CD4-positive, alpha-beta T cell treated with Interleukin-21 for 1 hour (primary cell): ENCODE results near the gene BRD2.
A peak's percentile ranks its signal among the peaks of the same experiment; 100 is the strongest.
"Not testable (repeated sequence)": the region's sequence is repeated elsewhere in the genome, so short reads cannot be mapped to it uniquely, and the experiment has no call there.

Experiments
- DNase-seq: peaks from one replicate; pipeline ENCODE4 v3.0.0-alpha.2; 2020

The BRD2 gene

GRCh38 chr6:32968093-32968866 is at the start of gene BRD2:
Gene BRD2, plus strand, starts transcription at chr6:32968594. Its CDS starts 4,305 bp downstream, at chr6:32972899.
- peak; percentile 98 for DNase-seq

- DNase-seq = no peak
Observed at GRCh38 chr6:32920715-32921114, 47.7 kb upstream of the BRD2 start.

GRCh38 chr6:32922083-32922482 is 46.3 kb upstream of the BRD2 start:
- DNase-seq = no peak

GRCh38 chr6:32931211-32931610 is 37.2 kb upstream of the BRD2 start:
- DNase-seq = no peak

GRCh38 chr6:32932132-32932868 is 36.1 kb upstream of the BRD2 start:
- DNase-seq = no peak

- peak; percentile 80 for DNase-seq
Observed at GRCh38 chr6:32933661-32934085, 34.7 kb upstream of the BRD2 start.

GRCh38 chr6:32935551-32936238 is 32.7 kb upstream of the BRD2 start:
- DNase-seq = no peak

GRCh38 chr6:32936239-32937152 is 31.9 kb upstream of the BRD2 start:
- no peak for DNase-seq

- DNase-seq = no peak
Observed at GRCh38 chr6:32937230-32937633, 31.2 kb upstream of the BRD2 start.

GRCh38 chr6:32938494-32938893 is 29.9 kb upstream of the BRD2 start:
- no peak for DNase-seq

- DNase-seq = peak; percentile 83
Observed at GRCh38 chr6:32940656-32941213, 27.7 kb upstream of the BRD2 start, which contains the start of gene HLA-DMB. Gene HLA-DMB, minus strand, starts transcription at chr6:32941028. Its CDS starts 221 bp downstream, at chr6:32940807.

- peak; percentile 73 for DNase-seq
Observed at GRCh38 chr6:32941214-32941768, 27.1 kb upstream of the BRD2 start.

- DNase-seq = not testable (repeated sequence)
Observed at GRCh38 chr6:32942555-32943123, 25.8 kb upstream of the BRD2 start.

- DNase-seq = peak; percentile 54
Observed at GRCh38 chr6:32943864-32944649, 24.3 kb upstream of the BRD2 start.

- DNase-seq = peak; percentile 38
Observed at GRCh38 chr6:32945108-32945760, 23.2 kb upstream of the BRD2 start.

- no peak for DNase-seq
Observed at GRCh38 chr6:32945953-32946352, 22.4 kb upstream of the BRD2 start.

GRCh38 chr6:32946893-32947292 is 21.5 kb upstream of the BRD2 start:
- DNase-seq = no peak

- DNase-seq = peak; percentile 64
Observed at GRCh38 chr6:32947552-32948465, 20.6 kb upstream of the BRD2 start.

GRCh38 chr6:32949113-32949512 is 19.3 kb upstream of the BRD2 start:
- DNase-seq = no peak
